ENCODE data around the gene NCLN. TPM values are rescaled to one million over a fixed set of nuclear protein-coding genes. Genes with fewer than 3 reads are reported as not detected.
"Not testable (repeated sequence)": the region's sequence is repeated elsewhere in the genome, so short reads cannot be mapped to it uniquely, and the experiment has no call there.

NCLN gene
- total RNA-seq, 1 donor from 2014 or later, result 114 TPM

DNA sequence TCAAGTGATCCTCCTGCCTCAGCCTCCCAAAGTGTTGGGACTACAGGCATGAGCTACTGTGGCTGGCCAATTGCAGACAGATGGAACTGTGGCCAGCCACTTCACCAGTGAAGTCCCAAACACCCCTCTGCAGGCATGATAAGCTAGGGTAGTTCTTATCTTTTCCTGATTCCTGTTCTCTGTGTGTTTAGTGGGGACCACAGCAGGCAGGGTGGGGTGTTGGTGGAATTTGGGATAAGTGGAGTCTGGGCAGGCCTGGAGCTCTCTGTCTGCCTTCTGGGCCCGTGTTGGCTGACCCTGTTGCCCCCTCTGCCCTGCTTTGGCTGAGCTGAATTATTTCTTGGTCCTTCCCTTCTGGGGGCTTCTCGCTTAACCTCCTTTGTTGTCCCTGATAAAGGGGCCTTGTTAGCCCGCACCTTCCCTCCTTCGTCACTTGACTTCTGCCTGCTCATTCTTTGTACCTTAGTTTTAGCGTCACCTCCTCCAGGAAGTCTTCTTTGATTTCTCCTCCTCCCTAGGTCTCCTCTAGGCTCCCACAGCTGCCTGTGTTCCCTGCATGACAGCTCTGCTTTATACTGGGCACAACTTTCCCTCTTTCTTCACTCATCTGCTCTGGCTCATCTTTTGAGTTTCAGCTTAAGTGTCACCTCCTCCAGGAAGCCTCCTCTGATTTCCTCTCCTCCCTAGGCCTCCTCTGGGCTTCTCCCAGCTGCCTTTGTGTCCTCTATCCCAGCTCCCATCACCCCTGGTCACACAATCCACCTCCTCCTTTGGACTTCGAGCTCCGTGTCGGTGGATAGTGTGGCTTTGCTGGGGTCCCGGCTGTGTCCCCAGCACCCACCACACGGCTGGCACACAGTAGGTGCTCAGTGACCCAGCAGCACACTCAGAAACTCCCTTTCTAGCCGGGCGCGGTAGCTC, 1.7 kb upstream of the NCLN start:
- Mint-ChIP-seq H3K4me3 (peak overlapping the region; percentile 96), H3K36me3 (ENCODE audit: low read depth) (peaks cover 54% of the 10 kb centered on the region), H3K4me1 (peaks cover 46% of the 10 kb centered on the region), H3K27ac (peak overlapping the region; percentile 72), H3K9me3 (no peaks in the 10 kb centered on the region), H3K27me3 (no peaks in the 10 kb centered on the region)
- DNase-seq, result peak; percentile 67
- intact Hi-C loops (cut with micrococcal nuclease), result loop anchor here (10.0 kb wide), 2 partner anchors 229 to 251 kb away; no protein-coding TSS in a partner anchor

- peaks cover 46% of the 10 kb centered on the region for H3K4me1 Mint-ChIP-seq
- H3K9me3 Mint-ChIP-seq, result no peaks in the 10 kb centered on the region
- no peak for DNase-seq
- intact Hi-C loops (cut with micrococcal nuclease), result loop anchor here (1.0 to 10.0 kb wide), 4 partner anchors 123 to 250 kb away; partner anchors contain the start of gene TLE5
- H3K36me3 Mint-ChIP-seq (ENCODE audit: low read depth), result peaks cover 50% of the 10 kb centered on the region
- H3K4me3 Mint-ChIP-seq, result peak overlapping the region; percentile 96
- H3K27ac Mint-ChIP-seq, result peak overlapping the region; percentile 91
- H3K27me3 Mint-ChIP-seq, result no peaks in the 10 kb centered on the region
Observed at GRCh38 chr19:3184847-3185460, 776 bp upstream of the NCLN start.

GRCh38 chr19:3186160-3186688, 494 bp downstream of the NCLN start:
- peaks cover 42% of the 10 kb centered on the region for H3K4me1 Mint-ChIP-seq
- peak overlapping the region; percentile 90 for H3K27ac Mint-ChIP-seq
- peak; percentile 76 for DNase-seq
- H3K9me3 Mint-ChIP-seq, result no peaks in the 10 kb centered on the region
- intact Hi-C loops (cut with micrococcal nuclease), result loop anchor here (5.0 to 10.0 kb wide), 3 partner anchors 124 to 249 kb away; partner anchors contain the start of gene TLE5
- peak overlapping the region; percentile 96 for H3K4me3 Mint-ChIP-seq
- peaks cover 41% of the 10 kb centered on the region for H3K36me3 Mint-ChIP-seq (ENCODE audit: low read depth)
- no peaks in the 10 kb centered on the region for H3K27me3 Mint-ChIP-seq

DNA sequence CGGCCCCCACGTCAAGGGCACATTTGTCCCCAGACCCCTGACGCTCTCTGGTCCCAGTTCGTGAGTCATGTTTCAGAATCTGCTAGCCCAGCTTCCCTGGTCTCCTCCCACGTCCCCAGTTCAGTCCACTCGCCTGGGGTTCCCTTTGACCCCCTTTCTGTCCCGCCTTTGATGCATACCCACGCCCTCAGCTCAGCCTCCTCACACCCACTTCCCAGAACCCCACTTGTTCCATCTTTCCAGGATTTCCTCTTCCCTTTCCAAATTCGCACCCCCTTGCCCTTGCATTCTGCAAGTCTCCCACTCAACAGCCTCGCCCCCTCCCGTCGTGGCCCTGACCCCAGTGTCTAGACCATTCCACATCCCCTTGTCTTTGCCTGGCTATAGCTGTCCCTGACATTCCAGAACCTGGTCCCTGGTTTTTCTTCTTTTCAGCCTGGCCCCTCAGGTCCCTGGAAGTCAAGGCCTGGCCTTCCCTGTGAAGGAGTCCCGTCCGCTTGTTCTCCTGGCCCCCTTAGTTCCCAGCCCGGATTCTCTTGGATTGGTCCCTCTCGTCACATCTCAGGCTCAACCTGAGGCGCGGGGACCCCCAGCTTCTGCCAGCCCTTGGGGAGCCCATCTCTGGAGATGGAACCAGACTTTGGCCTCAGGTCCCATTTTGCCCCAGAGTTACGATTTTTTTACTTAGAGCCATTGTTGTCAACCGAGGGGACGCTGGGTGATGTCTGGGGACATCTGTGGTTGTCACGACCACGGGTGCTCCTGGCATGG, 1.3 kb downstream of the NCLN start:
- Mint-ChIP-seq H3K4me1 (peaks cover 41% of the 10 kb centered on the region), H3K27ac (peak overlapping the region; percentile 90), H3K4me3 (peak overlapping the region; percentile 96), H3K27me3 (no peaks in the 10 kb centered on the region), H3K36me3 (ENCODE audit: low read depth) (peaks cover 39% of the 10 kb centered on the region), H3K9me3 (no peaks in the 10 kb centered on the region)
- DNase-seq, result peak; percentile 62
- intact Hi-C loops (cut with micrococcal nuclease), result loop anchor here (5.0 to 10.0 kb wide), 3 partner anchors 125 to 248 kb away; partner anchors contain the start of gene TLE5

DNA sequence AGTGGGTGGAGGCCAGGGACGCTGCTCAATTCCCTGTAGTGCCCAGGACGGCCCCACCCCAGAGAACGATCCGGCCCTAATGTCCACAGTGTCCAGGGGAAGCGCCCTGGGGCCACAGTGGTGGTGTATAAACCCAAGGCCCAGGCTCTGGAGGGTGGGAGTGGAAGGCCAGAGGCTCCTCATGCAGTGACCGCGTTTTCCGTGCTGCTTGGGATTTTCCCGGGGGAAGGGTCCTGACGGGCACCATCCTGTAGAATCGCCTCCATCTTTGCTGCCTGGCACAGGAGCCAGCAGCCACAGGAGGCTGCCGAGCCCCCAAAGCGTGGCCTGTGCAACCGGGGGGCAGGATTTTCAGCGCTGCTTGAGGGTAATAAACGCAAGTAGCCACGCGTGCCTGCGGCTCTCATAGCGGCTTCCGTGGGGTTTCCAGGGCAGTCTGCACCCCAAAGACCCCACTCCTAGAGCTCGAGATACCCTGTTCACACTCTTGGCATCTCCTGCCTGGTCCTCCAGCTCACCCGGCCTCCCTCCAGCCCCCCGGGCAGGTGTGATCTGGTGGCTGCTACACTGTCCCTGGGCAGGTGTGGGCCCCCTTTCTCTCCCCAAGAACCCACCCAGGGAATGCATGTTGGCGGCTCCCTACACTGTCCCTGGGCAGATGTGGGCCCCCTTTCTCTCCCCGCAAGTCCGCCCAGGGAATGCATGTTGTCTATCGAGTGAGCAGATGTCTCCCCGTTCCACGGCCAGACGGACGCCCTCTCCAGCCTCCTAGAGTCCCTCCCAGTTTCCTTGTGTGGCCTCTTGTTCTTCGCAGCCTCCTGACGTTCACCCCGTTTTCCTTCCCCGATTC, 2.2 kb downstream of the NCLN start:
- no peaks in the 10 kb centered on the region for H3K9me3 Mint-ChIP-seq
- peaks cover 39% of the 10 kb centered on the region for H3K36me3 Mint-ChIP-seq (ENCODE audit: low read depth)
- H3K4me1 Mint-ChIP-seq, result peaks cover 38% of the 10 kb centered on the region
- H3K27me3 Mint-ChIP-seq, result no peaks in the 10 kb centered on the region
- peak overlapping the region; percentile 78 for H3K27ac Mint-ChIP-seq
- H3K4me3 Mint-ChIP-seq, result peak overlapping the region; percentile 96
- intact Hi-C loops (cut with micrococcal nuclease), result loop anchor here (5.0 to 10.0 kb wide), 3 partner anchors 126 to 247 kb away; partner anchors contain the start of gene TLE5
- DNase-seq, result no peak

DNA sequence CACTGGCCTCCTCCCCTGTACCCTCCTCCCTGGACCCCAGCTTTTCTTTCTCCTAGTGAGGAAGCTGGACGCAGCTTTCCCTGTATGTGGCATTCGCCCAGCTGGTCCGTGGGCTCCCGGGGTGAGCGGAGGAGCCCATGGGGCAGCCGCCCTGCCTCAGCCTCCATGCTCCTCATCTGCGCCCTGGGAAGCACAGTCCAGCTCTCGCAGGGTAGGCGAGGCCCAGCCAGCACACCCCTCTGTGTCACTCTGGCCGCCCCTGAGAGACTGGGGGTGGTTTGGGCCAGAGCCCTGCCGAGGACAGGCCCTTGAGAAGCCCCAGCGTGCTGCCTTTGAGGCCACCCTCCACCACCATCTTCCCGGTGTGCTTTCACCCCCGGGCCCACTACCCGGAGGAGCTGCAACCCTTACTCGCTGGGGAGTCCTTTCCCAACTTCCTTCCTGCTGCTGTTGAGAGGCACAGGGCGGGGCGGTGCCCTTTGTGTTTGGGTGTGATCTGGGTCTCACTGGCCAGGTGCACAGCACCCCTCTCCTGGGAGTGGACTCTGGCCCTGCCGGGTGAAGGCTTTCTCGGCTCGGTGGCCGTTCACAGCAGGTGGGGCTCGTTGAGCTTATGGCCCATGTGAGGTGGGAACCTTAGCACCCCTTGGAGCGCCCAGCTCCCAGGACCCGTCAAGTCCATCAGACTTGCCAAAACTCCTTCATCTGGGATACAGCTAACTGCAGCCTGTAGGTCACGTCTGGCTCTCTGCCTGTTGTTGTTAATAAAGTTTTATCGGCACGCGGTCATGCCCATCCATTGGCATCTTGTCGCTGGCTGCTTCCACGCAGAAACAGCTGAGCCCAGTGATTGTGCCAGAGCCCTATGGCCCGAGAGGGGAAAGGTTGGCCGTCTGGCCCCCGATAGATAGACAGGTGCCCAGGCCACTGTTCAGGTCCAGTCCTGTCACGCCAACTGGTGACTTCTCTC, 3.2 kb downstream of the NCLN start:
- Mint-ChIP-seq H3K27me3 (no peaks in the 10 kb centered on the region), H3K4me1 (peaks cover 32% of the 10 kb centered on the region), H3K27ac (peak overlapping the region; percentile 78), H3K36me3 (ENCODE audit: low read depth) (peaks cover 38% of the 10 kb centered on the region), H3K9me3 (no peaks in the 10 kb centered on the region), H3K4me3 (peak overlapping the region; percentile 96)
- intact Hi-C loops (cut with micrococcal nuclease), result loop anchor here (5.0 to 10.0 kb wide), 3 partner anchors 127 to 246 kb away; partner anchors contain the start of gene TLE5
- no peak for DNase-seq

DNA sequence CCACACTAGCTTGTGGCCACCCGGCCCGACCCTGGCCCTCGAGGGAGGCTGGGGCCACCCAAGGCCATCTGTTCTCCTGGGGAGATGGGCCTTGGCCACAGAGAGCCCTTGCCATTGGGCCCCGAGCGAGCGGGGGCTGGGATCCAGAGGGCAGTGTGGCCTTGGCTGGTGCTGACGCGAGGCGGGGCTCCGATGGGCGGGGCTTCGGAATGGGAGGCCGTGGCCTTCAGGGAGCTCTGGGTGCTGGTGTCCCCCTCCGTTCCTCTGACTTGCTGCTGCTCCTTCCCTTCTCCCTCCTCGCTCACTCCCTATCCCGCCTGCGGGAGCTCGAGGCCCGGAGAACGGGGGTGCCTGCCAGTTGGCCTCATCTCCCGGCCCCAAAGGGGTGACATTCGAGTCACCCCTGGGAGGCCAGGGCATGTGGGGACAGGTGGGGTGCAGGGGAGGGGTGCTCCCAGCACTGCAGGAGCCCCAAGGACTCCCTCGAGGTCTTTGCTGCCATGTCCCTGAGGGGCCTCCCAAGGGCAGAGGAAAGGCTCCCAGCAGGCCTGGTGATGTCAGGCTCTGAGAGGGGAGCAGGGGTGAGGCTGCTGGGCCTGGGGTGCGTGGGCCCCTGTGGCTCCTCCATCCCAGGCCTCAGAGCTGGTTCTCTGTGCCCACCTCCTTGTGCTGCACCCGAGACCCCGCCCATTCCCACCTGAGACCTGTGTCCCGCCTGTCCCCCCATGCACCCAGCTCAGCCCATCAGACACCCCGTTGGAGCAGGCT, 4.2 kb downstream of the NCLN start:
- H3K27ac Mint-ChIP-seq, result no peak overlapping the region
- intact Hi-C loops (cut with micrococcal nuclease), result loop anchor here (5.0 to 10.0 kb wide), 3 partner anchors 128 to 245 kb away; partner anchors contain the start of gene TLE5
- peaks cover 23% of the 10 kb centered on the region for H3K4me1 Mint-ChIP-seq
- no peaks in the 10 kb centered on the region for H3K9me3 Mint-ChIP-seq
- no peak for DNase-seq
- peaks cover 37% of the 10 kb centered on the region for H3K36me3 Mint-ChIP-seq (ENCODE audit: low read depth)
- H3K4me3 Mint-ChIP-seq, result no peak overlapping the region
- H3K27me3 Mint-ChIP-seq, result no peaks in the 10 kb centered on the region

- DNase-seq, result no peak
- H3K27me3 Mint-ChIP-seq, result no peaks in the 10 kb centered on the region
- H3K4me3 Mint-ChIP-seq, result no peak overlapping the region
- H3K9me3 Mint-ChIP-seq, result no peaks in the 10 kb centered on the region
- no peak overlapping the region for H3K27ac Mint-ChIP-seq
- H3K4me1 Mint-ChIP-seq, result peaks cover 19% of the 10 kb centered on the region
- intact Hi-C loops (cut with micrococcal nuclease), result no loop called here
- H3K36me3 Mint-ChIP-seq (ENCODE audit: low read depth), result peaks cover 33% of the 10 kb centered on the region
Observed at GRCh38 chr19:3190470-3190770, 4.7 kb downstream of the NCLN start.

DNA sequence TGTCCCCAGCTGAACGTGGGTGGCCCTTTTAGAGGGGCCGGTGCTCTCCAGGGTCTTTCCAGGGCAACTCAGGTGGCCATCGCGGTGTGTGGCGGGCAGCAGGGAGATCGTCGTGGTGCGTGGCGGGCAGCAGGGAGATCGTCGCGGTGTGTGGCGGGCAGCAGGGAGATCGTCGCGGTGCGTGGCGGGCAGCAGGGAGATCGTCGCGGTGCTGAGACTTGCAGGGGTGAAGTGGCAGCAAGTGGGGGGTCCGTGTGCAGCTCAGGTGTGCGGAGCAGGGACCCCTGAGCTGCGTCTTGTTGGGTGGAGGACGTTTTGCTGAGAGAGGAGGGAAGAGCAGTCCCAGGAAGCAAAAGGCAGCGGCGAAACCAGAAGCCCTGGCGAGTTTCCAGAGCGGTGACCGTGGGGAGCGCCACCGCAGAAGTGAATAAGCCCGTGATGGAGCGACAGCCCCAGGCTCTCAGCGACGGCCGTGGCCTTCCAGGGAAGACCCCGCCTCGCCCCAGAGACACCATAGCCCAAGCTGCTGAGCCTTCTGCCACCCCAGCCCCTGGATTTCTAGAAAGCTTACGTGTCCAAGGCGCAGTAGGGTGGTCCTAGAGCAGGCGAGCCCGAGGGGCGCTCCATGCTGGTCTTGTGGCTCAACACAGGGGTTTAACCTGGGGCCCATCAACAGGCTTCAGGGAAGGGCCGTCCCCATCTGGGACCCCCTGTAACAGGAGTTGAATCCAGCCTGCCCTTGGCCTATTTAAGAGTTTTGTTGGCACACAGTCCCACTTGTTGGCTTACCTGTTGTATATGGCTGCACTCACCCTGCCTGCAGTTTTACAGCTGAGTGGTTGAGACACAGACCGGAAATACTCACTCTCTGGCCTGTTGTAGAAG, 5.4 kb downstream of the NCLN start:
- Mint-ChIP-seq H3K9me3 (no peaks in the 10 kb centered on the region), H3K4me1 (peaks cover 18% of the 10 kb centered on the region), H3K27me3 (no peaks in the 10 kb centered on the region), H3K4me3 (no peak overlapping the region), H3K27ac (no peak overlapping the region), H3K36me3 (ENCODE audit: low read depth) (peaks cover 34% of the 10 kb centered on the region)
- DNase-seq, result no peak
- intact Hi-C loops (cut with micrococcal nuclease), result no loop called here

- H3K27ac Mint-ChIP-seq, result not testable (repeated sequence)
- peaks cover 31% of the 10 kb centered on the region for H3K36me3 Mint-ChIP-seq (ENCODE audit: low read depth)
Observed at GRCh38 chr19:3191806-3192104, 6.0 kb downstream of the NCLN start.

DNA sequence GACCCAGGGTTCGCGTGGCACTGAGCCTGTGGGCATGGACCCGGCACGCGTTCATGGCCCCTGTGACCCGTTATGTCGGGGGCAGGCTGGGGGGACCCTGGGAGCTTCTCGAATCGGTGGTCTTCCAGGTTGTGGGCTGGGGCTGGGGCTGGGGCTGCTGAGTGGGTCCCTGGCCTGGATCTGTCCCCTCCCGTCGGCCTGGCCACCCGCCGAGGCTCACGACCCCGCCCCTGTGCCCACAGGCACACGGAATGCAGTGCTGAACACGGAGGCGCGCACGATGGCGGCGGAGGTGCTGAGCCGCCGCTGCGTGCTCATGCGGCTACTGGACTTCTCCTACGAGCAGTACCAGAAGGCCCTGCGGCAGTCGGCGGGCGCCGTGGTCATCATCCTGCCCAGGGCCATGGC, 6.5 kb downstream of the NCLN start:
- Mint-ChIP-seq H3K27me3 (no peaks in the 10 kb centered on the region), H3K9me3 (no peaks in the 10 kb centered on the region), H3K4me1 (peaks cover 11% of the 10 kb centered on the region), H3K36me3 (ENCODE audit: low read depth) (peaks cover 29% of the 10 kb centered on the region), H3K4me3 (no peak overlapping the region), H3K27ac (no peak overlapping the region)
- intact Hi-C loops (cut with micrococcal nuclease), result no loop called here
- DNase-seq, result no peak

More at GRCh38 chr19:3191806-3192104, 6.0 kb downstream of the NCLN start:
- DNase-seq; H3K4me3 Mint-ChIP-seq; intact Hi-C loops (cut with micrococcal nuclease); H3K9me3 Mint-ChIP-seq; H3K27me3 Mint-ChIP-seq: not testable (repeated sequence)
- peaks cover 16% of the 10 kb centered on the region for H3K4me1 Mint-ChIP-seq

All from activated CD4-positive, alpha-beta T cell treated with anti-CD3 and anti-CD28 coated beads, Interleukin-2, amount 10 ng/mL, durations not matched to agents 24 days and 14 days (primary cell).